Measurements from ENCODE around the gene GPSM1. TPM values are rescaled to one million over a fixed set of nuclear protein-coding genes. Genes with fewer than 3 reads are reported as not detected.

GPSM1 gene
- total and polyA plus RNA-seq, 8 donors: 3.5 to 17.4 (median 12.1) TPM

DNA sequence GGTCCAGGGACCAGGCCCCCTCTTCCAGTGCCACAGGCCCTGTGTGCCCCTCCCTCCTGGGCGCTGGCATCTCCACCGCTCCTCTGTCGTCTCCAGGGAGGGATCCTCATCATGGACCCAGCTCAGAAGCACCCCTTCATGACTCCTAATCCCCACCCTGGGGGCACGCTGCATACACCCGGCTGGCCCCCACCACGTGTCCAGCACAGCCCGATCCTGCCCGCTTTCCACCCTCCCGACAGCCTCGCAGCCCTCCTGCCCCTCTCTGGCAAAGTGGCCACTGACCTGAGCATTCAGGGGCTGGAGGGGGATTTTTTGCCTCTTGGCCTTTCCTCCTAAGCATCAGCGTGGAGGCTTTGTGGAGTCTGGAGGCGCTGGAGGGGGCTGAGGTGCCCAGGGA lies 24.8 kb upstream of the GPSM1 start:
- no peak for TF ChIP-seq POLR2AphosphoS5 (IDR thresholded peaks at IDR 0.05)
- TF ChIP-seq POLR2A (IDR thresholded peaks at IDR 0.05): no peak
- TF ChIP-seq, protein P1, sequence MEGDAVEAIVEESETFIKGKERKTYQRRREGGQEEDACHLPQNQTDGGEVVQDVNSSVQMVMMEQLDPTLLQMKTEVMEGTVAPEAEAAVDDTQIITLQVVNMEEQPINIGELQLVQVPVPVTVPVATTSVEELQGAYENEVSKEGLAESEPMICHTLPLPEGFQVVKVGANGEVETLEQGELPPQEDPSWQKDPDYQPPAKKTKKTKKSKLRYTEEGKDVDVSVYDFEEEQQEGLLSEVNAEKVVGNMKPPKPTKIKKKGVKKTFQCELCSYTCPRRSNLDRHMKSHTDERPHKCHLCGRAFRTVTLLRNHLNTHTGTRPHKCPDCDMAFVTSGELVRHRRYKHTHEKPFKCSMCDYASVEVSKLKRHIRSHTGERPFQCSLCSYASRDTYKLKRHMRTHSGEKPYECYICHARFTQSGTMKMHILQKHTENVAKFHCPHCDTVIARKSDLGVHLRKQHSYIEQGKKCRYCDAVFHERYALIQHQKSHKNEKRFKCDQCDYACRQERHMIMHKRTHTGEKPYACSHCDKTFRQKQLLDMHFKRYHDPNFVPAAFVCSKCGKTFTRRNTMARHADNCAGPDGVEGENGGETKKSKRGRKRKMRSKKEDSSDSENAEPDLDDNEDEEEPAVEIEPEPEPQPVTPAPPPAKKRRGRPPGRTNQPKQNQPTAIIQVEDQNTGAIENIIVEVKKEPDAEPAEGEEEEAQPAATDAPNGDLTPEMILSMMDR (IDR thresholded peaks at IDR 0.05): no peak
- TF ChIP-seq EP300 (IDR thresholded peaks at IDR 0.05): no peak
- Histone ChIP-seq H3K4me1 (peaks cover 0 to 6% (median 3%) of the 10 kb centered on the region in 4 donors), H3K4me3 (no peak overlapping the region), H3K36me3 (no peaks in the 10 kb centered on the region), H3K27ac (no peak overlapping the region), H3K9me3 (no peaks in the 10 kb centered on the region), H3K27me3 (peaks cover 0 to 66% (median 0%) of the 10 kb centered on the region in 3 donors)
- no peak for DNase-seq
- 85 to 91% (median 90%) methylated on average over 12 of the region's 12 CpGs for WGBS, 5 donors
- intact Hi-C loops (cut with DNase I; ENCODE audit: low total_unique reads): no loop called here

DNA sequence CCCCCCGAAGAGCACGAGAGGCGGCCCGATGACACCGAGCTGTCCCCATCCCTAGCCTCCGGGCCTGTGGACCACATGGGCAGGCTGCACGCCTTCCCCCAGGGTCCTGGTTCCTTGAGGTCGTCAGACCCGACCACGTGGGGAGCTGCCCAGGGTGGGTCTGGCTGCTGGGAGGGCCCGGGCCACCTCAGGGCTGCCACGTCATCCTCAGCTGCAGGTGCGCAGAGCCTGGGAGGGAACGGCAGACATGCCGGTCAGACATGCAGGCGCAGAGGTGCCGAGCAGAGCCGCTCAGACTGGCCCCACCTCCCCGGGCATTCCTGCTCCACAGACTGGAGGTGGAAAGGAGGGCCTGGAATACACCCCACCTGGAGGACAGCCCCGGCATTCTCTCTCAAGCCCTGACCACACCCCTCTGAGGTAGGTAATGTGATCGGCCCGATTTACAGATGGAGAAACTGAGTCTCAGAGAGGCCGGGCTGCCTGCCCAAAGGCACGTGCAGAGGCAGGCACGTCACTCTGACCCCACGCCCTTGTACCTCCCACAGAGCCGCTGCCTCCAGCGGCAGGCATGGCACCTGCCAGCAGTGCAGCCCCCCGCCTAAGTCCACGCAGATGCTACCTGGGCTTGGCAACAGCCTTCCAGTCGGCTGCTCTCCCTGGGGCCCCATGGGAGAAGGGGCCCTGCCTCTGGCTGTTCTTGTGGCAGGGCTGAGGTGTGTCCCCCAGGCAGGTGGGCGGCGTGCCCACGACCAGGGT lies 24.1 kb upstream of the GPSM1 start:
- WGBS, 5 donors: 77 to 88% (median 79%) methylated on average over 11 to 34 of the region's 34 CpGs
- Histone ChIP-seq H3K9me3 (no peaks in the 10 kb centered on the region), H3K4me1 (no peaks in the 10 kb centered on the region), H3K27ac (no peak overlapping the region), H3K27me3 (peaks cover 0 to 61% (median 0%) of the 10 kb centered on the region in 3 donors), H3K36me3 (no peaks in the 10 kb centered on the region), H3K4me3 (no peak overlapping the region)
- DNase-seq: no peak
- intact Hi-C loops (cut with DNase I; ENCODE audit: low total_unique reads): no loop called here
- no peak for TF ChIP-seq POLR2AphosphoS5 (IDR thresholded peaks at IDR 0.05)

GRCh38 chr9:136303825-136304416 lies 23.4 kb upstream of the GPSM1 start, which contains the start of gene CCDC187:
Gene CCDC187 (minus strand): TSS chr9:136304094. CDS start chr9:136303830, 264 bp downstream.
- WGBS, 5 donors: 70 to 84% (median 76%) methylated on average over 9 to 22 of the region's 22 CpGs
- H3K4me1 ChIP-seq: no peaks in the 10 kb centered on the region
- TF ChIP-seq, protein P1 (IDR thresholded peaks at IDR 0.05): no peak
- TF ChIP-seq EP300 (IDR thresholded peaks at IDR 0.05) (no peak), POLR2A (IDR thresholded peaks at IDR 0.05) (no peak), POLR2AphosphoS5 (IDR thresholded peaks at IDR 0.05) (no peak)

GRCh38 chr9:136304456-136304855 lies 22.9 kb upstream of the GPSM1 start:
- Histone ChIP-seq H3K4me1 (no peaks in the 10 kb centered on the region), H3K27ac (no peak overlapping the region), H3K4me3 (no peak overlapping the region), H3K27me3 (peaks cover 0 to 59% (median 0%) of the 10 kb centered on the region in 3 donors), H3K9me3 (no peaks in the 10 kb centered on the region), H3K36me3 (no peaks in the 10 kb centered on the region)
- no peak for DNase-seq
- intact Hi-C loops (cut with DNase I; ENCODE audit: low total_unique reads): no loop called here
- TF ChIP-seq, protein P1 (IDR thresholded peaks at IDR 0.05): no peak
- TF ChIP-seq POLR2AphosphoS5 (IDR thresholded peaks at IDR 0.05) (no peak), POLR2A (IDR thresholded peaks at IDR 0.05) (no peak), EP300 (IDR thresholded peaks at IDR 0.05) (no peak)
- 83 to 89% (median 88%) methylated on average over 2 to 10 of the region's 10 CpGs for WGBS, 5 donors

More at GRCh38 chr9:136303825-136304416, 23.4 kb upstream of the GPSM1 start, which contains the start of gene CCDC187:
- no peak within 1 kb of the TSS for H3K27ac ChIP-seq
- H3K27me3 ChIP-seq: peaks cover 0 to 57% (median 0%) of the 10 kb centered on the region in 3 donors
- intact Hi-C loops (cut with DNase I; ENCODE audit: low total_unique reads): no loop called here
- no peaks in the 10 kb centered on the region for H3K9me3 ChIP-seq
- H3K36me3 ChIP-seq: no peaks in the 10 kb centered on the region
- H3K4me3 ChIP-seq: no peak within 1 kb of the TSS
- DNase-seq: no peak
